HG03159 (cell line): ENCODE results near the gene ADAT2.

ENCODE experiments used
- ATAC-seq: cut with Tn5 transposase; IDR thresholded peaks from one replicate; pipeline ENCODE4 v1.9.1; 2021; ENCODE audit warnings: mild to moderate bottlenecking, moderate library complexity; ENCODE audit not compliant: unreplicated experiment

The ADAT2 gene

DNA sequence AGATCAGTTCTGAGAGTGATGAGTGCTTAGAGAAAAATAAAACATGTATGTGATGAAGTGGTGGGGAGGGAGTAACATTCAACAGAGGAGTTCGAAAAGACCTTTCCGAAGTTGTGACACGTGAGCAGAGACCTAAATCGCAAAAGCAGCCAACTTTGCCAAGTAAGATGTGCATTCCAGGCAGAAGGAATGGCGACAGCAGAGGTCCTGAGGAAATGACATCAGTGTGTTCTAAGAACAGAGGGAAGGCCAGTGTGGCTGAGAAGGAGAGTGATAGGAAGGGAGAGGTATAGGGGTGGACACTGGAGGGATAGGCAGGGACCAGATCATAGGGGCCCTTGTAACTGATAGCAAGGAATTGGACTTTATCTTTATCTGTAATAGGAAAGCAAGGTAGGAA lies 51.3 kb downstream of the ADAT2 start:
- no peak for ATAC-seq

DNA sequence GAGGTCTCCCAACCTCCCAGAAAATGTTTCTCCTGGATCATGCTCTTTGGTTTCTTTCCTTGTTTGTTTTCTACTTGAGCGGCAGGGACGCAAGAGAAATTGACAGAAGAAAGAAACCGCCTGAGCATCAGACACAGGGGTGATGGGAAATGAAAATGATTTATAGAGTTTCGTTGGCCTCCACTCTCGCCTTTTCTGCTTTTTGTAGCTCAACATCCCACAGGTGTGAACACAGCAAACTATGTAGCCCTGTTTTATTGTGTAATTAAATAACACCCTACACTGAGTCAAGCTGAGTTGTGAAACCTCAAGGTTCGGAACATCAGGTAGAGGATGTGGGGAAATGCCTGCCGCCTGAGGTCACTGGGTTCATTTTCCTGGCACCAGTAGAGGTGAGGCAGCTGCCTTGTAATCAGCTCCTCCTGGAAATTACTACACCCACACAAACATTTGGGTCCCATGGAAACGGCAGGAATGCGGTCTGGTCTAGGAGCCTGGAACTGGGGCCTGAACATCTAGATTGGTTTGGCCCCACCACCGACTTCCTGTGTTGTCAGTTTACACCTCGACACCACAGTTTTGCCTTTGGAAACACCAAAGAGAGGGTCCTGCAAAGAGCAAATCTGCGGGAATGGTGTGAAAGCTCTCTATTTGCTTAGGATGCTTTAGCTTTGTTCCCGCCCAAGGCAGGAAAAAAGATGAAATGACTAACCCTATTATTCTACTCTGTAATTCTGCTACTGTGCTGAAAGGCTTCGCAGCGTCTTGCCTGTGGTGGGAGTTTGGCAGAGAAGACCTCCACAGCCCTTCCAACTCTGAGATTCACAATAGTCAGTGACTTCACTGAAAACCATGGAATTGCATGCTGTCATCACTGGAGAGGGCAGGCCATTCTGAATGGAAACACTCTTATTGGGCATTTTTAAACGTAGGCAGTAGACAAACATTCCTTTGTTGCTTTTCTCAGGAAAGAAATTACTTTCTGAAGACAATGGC lies 53.0 kb downstream of the ADAT2 start:
- ATAC-seq: no peak

DNA sequence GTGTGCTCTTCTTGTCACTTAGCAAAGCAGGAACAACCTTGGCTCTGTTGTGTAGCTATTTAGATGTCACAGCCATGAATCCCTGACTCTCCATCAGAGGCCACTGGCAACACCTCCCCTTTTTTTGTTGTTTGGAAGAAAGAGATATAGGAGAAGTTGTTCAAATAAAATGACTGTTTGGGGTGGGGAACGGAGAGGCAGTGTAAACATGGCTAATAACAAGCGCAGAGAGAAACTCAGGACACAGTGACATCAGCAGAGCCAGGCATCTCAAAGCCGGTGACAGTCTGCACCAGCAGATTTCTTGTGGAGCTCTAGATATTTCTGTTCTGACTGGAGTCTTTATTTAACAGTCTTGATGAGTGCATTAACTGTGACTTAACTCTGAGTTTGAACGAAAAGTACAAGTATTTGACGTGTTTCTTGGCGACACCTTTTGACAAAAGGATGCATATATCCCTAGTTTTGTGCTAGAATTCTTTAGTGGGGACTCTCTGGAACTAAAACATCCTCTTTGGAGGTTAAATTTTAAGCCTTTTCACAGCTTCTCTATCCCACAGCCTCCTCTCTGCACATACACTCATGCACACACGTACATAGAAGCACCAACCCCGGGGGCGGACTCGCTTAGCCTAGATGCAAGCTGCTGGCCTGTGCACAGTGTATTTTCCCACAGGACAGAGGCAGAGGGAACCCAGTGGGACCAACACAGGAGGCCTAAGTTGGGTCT lies 53.8 kb downstream of the ADAT2 start:
- ATAC-seq: no peak

DNA sequence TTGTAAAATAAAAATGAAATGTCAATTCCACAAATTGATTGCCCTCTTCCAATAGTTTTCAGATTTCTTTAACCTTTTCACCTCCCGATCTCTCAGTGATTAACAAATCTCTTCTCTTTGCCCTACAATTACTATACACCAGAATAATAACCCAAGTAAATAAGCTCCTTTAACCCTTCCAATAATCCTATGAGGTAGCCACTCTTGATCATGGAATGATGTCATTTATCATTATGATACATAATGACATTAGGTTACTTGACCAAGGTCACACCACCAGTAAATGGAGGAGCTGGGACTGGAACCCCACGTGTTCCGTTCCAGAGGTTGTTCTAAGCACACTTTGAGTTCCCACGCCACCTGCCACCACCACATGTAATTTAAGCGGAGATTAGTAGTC lies 54.8 kb downstream of the ADAT2 start:
- ATAC-seq: no peak

DNA sequence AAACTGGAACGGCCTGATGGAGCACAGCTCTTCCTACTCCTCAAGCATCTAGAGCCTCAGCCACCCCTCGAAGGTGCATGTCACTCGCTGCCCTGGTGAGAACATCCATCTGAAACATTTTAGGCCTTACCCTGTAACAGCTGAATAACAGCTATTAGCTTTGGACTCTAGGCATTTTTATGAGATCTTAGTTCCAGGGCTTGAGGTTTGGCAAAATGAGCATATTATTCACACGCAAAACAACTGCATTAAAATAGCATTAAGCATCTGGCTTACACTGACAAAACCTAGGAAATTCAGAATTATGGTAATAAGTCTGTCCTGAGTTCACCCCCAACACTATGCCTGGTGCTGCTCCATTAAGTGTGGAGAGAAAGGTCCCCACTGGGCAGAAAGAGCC lies 56.1 kb downstream of the ADAT2 start:
- ATAC-seq: no peak

DNA sequence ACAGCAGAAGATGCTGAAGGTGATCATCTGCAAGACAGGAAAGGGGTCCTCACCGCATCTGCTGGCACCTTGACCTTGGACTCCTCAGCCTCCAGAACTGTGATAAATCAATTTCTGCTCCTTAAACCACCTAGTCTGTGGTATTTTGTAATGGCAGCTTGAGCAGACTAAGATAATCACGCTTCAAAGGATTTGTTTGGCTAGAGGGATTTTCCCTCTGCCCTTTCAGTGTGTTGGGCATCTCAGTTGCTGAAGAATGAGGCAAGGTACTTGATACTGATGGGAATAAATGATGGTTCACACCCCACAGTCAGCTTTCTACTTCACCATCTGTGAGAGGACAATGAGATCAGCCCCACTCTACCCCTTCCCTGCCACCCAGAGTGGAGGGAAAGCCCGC lies 60.2 kb downstream of the ADAT2 start:
- ATAC-seq: no peak

DNA sequence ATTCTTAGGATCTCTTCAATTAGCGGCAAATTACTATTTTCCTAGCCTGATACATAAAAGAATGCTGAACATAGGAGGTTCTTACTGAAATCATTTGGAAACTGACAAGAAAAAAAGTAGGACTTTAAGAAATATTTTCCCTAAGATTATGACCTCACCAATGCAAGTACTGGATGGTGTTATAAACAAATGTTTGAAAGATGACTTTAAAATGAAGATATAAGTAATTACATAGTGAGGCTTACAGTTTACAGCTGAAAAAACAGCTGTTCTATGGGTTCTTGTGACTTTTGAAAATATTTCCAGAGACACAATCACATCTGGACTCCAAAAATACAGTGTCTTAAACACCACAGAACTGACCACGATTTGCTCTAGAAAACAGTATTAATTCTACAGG lies 64.9 kb downstream of the ADAT2 start:
- ATAC-seq: no peak

DNA sequence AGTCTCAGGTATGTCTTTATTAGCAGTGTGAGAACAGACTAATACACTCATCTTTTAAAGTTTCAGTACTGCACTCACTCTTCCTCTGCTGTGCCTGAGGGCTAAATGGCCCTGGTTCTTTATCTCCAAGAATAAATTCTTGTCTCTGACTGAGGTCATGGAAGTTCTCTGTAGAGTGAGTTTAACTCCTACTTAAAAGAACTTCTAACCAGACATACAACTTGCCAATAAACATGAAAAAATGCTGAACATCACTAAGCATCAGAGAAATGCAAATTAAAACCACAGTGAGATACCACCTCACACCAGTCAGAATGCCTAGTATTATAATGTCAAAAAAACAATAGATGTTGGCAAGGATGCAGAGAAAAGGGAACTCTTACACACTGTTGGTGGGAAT lies 73.6 kb downstream of the ADAT2 start:
- ATAC-seq: no peak

DNA sequence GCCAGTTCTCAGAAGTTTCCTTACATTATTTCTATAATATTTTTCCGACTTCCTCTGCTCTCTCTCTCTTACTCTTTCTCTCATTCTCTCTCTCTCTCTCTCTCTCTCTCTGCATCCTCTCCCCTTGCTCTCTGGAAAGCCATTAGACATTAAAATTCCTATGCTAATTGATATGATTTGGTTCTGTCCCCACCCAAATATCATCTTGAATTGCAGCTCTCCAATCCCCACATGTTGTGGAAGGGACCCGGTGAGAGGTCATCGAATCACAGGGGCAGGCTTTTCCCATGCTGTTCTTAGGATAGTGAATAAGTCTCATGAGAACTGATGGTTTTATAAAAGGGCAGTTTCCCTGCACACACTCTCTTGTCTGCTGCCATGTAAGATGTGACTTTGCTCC lies 74.1 kb downstream of the ADAT2 start:
- ATAC-seq: no peak

DNA sequence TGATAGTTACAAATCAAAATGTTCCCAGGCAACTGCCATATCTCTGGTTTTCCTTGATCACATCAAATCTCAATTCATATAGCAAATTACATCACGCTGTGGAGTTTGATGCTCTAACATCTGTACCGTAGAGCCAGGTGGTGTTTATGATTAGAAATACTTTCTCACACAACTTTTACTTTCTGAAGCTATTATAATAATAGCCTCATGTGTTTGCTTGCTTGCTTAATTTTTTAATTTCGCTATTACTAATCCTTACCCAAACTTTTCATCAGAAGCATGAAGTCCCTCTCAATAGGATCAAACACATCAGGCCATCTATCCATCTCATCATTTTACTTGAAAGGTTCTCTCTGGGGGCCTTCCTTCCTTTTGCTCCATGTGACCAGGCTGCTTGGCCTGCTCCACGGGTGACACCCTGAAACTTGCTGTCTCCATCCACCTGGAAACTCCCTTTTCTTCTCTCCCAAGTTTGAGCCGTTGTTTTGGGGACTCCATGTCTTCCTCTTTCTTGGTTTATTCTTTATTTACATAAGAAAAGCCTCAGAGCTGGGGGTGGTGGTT lies 75.4 kb downstream of the ADAT2 start:
- ATAC-seq: no peak

DNA sequence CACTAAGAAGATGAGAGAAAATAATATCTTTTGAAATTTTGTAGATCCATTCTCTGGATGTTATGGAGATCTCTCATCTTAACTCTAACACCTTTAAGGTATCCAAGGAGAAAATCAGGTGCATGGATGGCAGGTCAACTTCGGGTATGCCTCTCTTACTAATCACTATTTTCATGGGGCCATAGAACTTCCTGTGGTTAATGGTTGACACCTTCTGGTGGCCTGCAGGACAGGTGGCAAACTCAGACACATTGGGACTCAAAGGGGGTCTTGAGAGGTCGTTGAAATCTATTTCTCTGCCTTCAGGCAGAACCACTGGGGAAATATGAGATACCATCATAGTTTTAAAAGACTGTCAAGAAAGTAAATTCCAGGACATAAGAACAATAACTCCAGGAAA lies 76.5 kb downstream of the ADAT2 start:
- ATAC-seq: no peak
